Endothelial cell of hepatic sinusoid (primary cell): Measurements from ENCODE around the gene N4BP2.

Experiments
- in situ Hi-C: cut with HindIII; loops from 2 replicates; pipeline ENCODE4 v1.10.0; 2017; ENCODE audit warnings: low sequenced_read_pairs

N4BP2 gene

GRCh38 chr4:40190465-40190864 is 133.8 kb downstream of the N4BP2 start:
- in situ Hi-C loops = no loop called here

- in situ Hi-C loops = no loop called here
Observed at GRCh38 chr4:40190880-40191815, 134.5 kb downstream of the N4BP2 start.

GRCh38 chr4:40192114-40193015 is 135.7 kb downstream of the N4BP2 start:
- in situ Hi-C loops = no loop called here

GRCh38 chr4:40193016-40193571 is 136.4 kb downstream of the N4BP2 start:
- in situ Hi-C loops = no loop called here

GRCh38 chr4:40193578-40193977 is 136.9 kb downstream of the N4BP2 start:
- in situ Hi-C loops = no loop called here

GRCh38 chr4:40194602-40195161 is 138.0 kb downstream of the N4BP2 start:
- in situ Hi-C loops = no loop called here

- in situ Hi-C loops = no loop called here
Observed at GRCh38 chr4:40195182-40196177, 138.8 kb downstream of the N4BP2 start.

GRCh38 chr4:40196272-40196671 is 139.6 kb downstream of the N4BP2 start:
- in situ Hi-C loops = no loop called here

GRCh38 chr4:40196724-40197281 is 140.2 kb downstream of the N4BP2 start, which contains the start of gene RHOH:
RHOH (plus strand) TSS chr4:40197031; CDS start chr4:40243387, 46,356 bp downstream.
- in situ Hi-C loops = no loop called here

- in situ Hi-C loops = no loop called here
Observed at GRCh38 chr4:40197879-40198689, 141.4 kb downstream of the N4BP2 start.

GRCh38 chr4:40199179-40199670 is 142.6 kb downstream of the N4BP2 start:
- in situ Hi-C loops = no loop called here

- in situ Hi-C loops = no loop called here
Observed at GRCh38 chr4:40199999-40200874, 143.6 kb downstream of the N4BP2 start.

- in situ Hi-C loops = no loop called here
Observed at GRCh38 chr4:40200875-40201801, 144.5 kb downstream of the N4BP2 start.

- in situ Hi-C loops = no loop called here
Observed at GRCh38 chr4:40201898-40202297, 145.2 kb downstream of the N4BP2 start.

GRCh38 chr4:40202474-40202873 is 145.8 kb downstream of the N4BP2 start:
- in situ Hi-C loops = no loop called here

- in situ Hi-C loops = no loop called here
Observed at GRCh38 chr4:40204507-40205258, 148.0 kb downstream of the N4BP2 start.
